ENCODE data around the gene SKI.

GRCh38 chr1:2212532-2213491, 15.3 kb upstream of the SKI start:
- TF ChIP-seq EZH2 (IDR thresholded peaks at IDR 0.05; ENCODE audit: low read length, unreplicated experiment) (no peak), CTCF (conservative IDR thresholded peaks at IDR 0.05; ENCODE audit: low read depth, low read length) (peak; percentile 58), EZH2phosphoT487 (IDR thresholded peaks at IDR 0.05; ENCODE audit: borderline replicate concordance, low read length) (peak; percentile 80)
